PC-9 (cell line): Measurements from ENCODE around the gene RBM8A. TPM values are rescaled to one million over a fixed set of nuclear protein-coding genes. Genes with fewer than 3 reads are reported as not detected.

Experiments used
- BruUV-seq: library from RNA; stranded (reverse); fragments of 400-500 nt; replicated peaks from 2 replicates; lab custom pipeline; 2021; lab: Mats Ljungman, UMichigan
- CTCF ChIA-PET: fragments of 300-600 bp; sonication (Branson Sonifier 250); formaldehyde crosslinking; loops from one replicate; lab custom pipeline; 2022; ENCODE audit warnings: antibody characterized with exemption; lab: Charles Lee
- POLR2A ChIA-PET: fragments of 300-600 bp; sonication (Branson Sonifier 250); formaldehyde crosslinking; loops from one replicate; lab custom pipeline; 2022; ENCODE audit warnings: antibody characterized with exemption; ENCODE audit not compliant: unreplicated experiment; lab: Charles Lee
- DNase-seq, 2 experiments: peaks; one replicate each; pipeline versions ENCODE4 v3.0.0 to v3.0.0-alpha.2; 2015 to 2022; ENCODE audit warnings: mixed read lengths in 1 of 2
- H2AFZ ChIP-seq: fragments of 200-600 bp; sonication (generic); 2 replicates; pipeline ENCODE4 v1.8.1; 2017; ENCODE audit warnings: antibody characterized with exemption
- H3F3A ChIP-seq: fragments of 200-600 bp; sonication (generic); 2 replicates; pipeline ENCODE4 v1.8.1; 2017; ENCODE audit warnings: antibody characterized with exemption, mild to moderate bottlenecking, low read depth; ENCODE audit not compliant: insufficient read depth
- H3K27ac ChIP-seq: fragments of 200-600 bp; sonication (generic); 2 replicates; pipeline ENCODE4 v1.6.1; 2016; ENCODE audit warnings: mixed run types
- H3K27me3 ChIP-seq: fragments of 200-600 bp; sonication (generic); 2 replicates; pipeline ENCODE4 v1.6.1; 2016; ENCODE audit warnings: low read depth, mixed run types; ENCODE audit not compliant: insufficient read depth
- H3K36me3 ChIP-seq: fragments of 200-600 bp; sonication (generic); 2 replicates; pipeline ENCODE4 v1.6.1; 2016; ENCODE audit warnings: low read depth, mixed run types
- H3K4me1 ChIP-seq: fragments of 200-600 bp; sonication (generic); replicated peaks from 2 replicates; pipeline ENCODE4 v1.6.1; 2016; ENCODE audit warnings: mixed run types; ENCODE audit not compliant: insufficient read depth
- H3K4me2 ChIP-seq: fragments of 200-600 bp; sonication (generic); 2 replicates; pipeline ENCODE4 v1.6.1; 2017; ENCODE audit warnings: mixed run types
- H3K4me3 ChIP-seq: fragments of 200-600 bp; sonication (generic); 2 replicates; pipeline ENCODE4 v1.6.1; 2016; ENCODE audit warnings: mixed run types
- H3K79me2 ChIP-seq: fragments of 200-600 bp; sonication (generic); 2 replicates; pipeline ENCODE4 v1.6.1; 2017; ENCODE audit warnings: low read depth, mixed run types
- H3K9me2 ChIP-seq: fragments of 200-600 bp; sonication (generic); 2 replicates; pipeline ENCODE4 v1.8.1; 2017; ENCODE audit warnings: mild to moderate bottlenecking; ENCODE audit not compliant: insufficient read depth
- H3K9me3 ChIP-seq: fragments of 200-600 bp; sonication (generic); 2 replicates; pipeline ENCODE4 v1.8.1; 2016; ENCODE audit warnings: low read depth; ENCODE audit not compliant: insufficient read depth
- H4K20me1 ChIP-seq: fragments of 200-600 bp; sonication (generic); 2 replicates; pipeline ENCODE4 v1.8.1; 2017; ENCODE audit not compliant: insufficient read depth
- CTCF ChIP-seq: fragments of 200-600 bp; sonication (generic); conservative IDR thresholded peaks from 2 replicates; pipeline ENCODE4 v1.6.1; 2017; ENCODE audit warnings: mixed run types, antibody characterized with exemption, mild to moderate bottlenecking, moderate library complexity
- EZH2 ChIP-seq: fragments of 200-600 bp; sonication (generic); IDR thresholded peaks from 2 replicates; pipeline ENCODE4 v1.8.0; 2017; ENCODE audit warnings: antibody characterized with exemption, low read depth
- intact Hi-C: fragments of 100-400 bp; cut with micrococcal nuclease; formaldehyde crosslinking; loops from one replicate; pipeline ENCODE4 v1.10.0; 2022; ENCODE audit not compliant: unreplicated experiment
- total RNA-seq: library from RNA; stranded (reverse); gene quantifications from 2 replicates; pipeline ENCODE4 v1.2.3, GENCODE V29; 2021

RBM8A gene
- total RNA-seq, 1 experiment from 2014 or later, result 129 TPM

- H2AFZ ChIP-seq, result no peak overlapping the region
- ChIA-PET CTCF (no interaction called here), POLR2A (no interaction called here)
- no TSS peak for BruUV-seq
- H4K20me1 ChIP-seq, result no peaks in the 10 kb centered on the region
- H3K4me1 ChIP-seq, result peaks cover 27% of the 10 kb centered on the region
- intact Hi-C loops, result no loop called here
- DNase-seq, result no peak
- H3F3A ChIP-seq, result peaks cover 21% of the 10 kb centered on the region
- TF ChIP-seq EZH2 (no peak), CTCF (no peak)
- H3K27ac ChIP-seq, result no peak overlapping the region
- no peaks in the 10 kb centered on the region for H3K9me2 ChIP-seq
- no peak overlapping the region for H3K4me3 ChIP-seq
- no peak overlapping the region for H3K4me2 ChIP-seq
- H3K79me2 ChIP-seq, result no peaks in the 10 kb centered on the region
- no peaks in the 10 kb centered on the region for H3K36me3 ChIP-seq
- H3K9me3 ChIP-seq, result no peaks in the 10 kb centered on the region
- peaks cover 41% of the 10 kb centered on the region for H3K27me3 ChIP-seq
Measured at GRCh38 chr1:145959957-145960467, 32.7 kb upstream of the RBM8A start.

- H2AFZ ChIP-seq, result no peak overlapping the region
- H3K4me2 ChIP-seq, result no peak overlapping the region
- intact Hi-C loops, result no loop called here
- no peaks in the 10 kb centered on the region for H3K9me3 ChIP-seq
- no peak overlapping the region for H3K4me3 ChIP-seq
- H3K27ac ChIP-seq, result no peak overlapping the region
- DNase-seq, result no peak
- no peak for TF ChIP-seq EZH2
- TF ChIP-seq CTCF, result no peak
- ChIA-PET POLR2A (no interaction called here), CTCF (no interaction called here)
- peaks cover 21% of the 10 kb centered on the region for H3F3A ChIP-seq
- H4K20me1 ChIP-seq, result no peaks in the 10 kb centered on the region
- no peaks in the 10 kb centered on the region for H3K36me3 ChIP-seq
- no peaks in the 10 kb centered on the region for H3K9me2 ChIP-seq
- H3K4me1 ChIP-seq, result peaks cover 27% of the 10 kb centered on the region
- BruUV-seq, result no TSS peak
- H3K79me2 ChIP-seq, result no peaks in the 10 kb centered on the region
- H3K27me3 ChIP-seq, result peaks cover 48% of the 10 kb centered on the region
Measured at GRCh38 chr1:145959333-145959732, 32.0 kb upstream of the RBM8A start.

- H3K4me1 ChIP-seq, result peaks cover 23% of the 10 kb centered on the region
- no peaks in the 10 kb centered on the region for H3K9me3 ChIP-seq
- CTCF ChIA-PET, result interaction anchor here (0.9 kb wide), 1 partner anchor 31 kb away, joined by 3 read pairs; the partner anchor contains the start of gene RBM8A
- H3F3A ChIP-seq, result peaks cover 19% of the 10 kb centered on the region
- H4K20me1 ChIP-seq, result no peaks in the 10 kb centered on the region
- H3K27ac ChIP-seq, result no peak overlapping the region
- no peak overlapping the region for H3K4me3 ChIP-seq
- no peaks in the 10 kb centered on the region for H3K9me2 ChIP-seq
- POLR2A ChIA-PET, result no interaction called here
- no TSS peak for BruUV-seq
- peak overlapping the region; percentile 82; the same call in 1 of the 2 replicates for H3K4me2 ChIP-seq
- no peak overlapping the region for H2AFZ ChIP-seq
- intact Hi-C loops, result no loop called here
- peaks cover 52% of the 10 kb centered on the region for H3K27me3 ChIP-seq
- no peak for DNase-seq
- TF ChIP-seq EZH2 (no peak), CTCF (no peak)
- H3K36me3 ChIP-seq, result no peaks in the 10 kb centered on the region
- no peaks in the 10 kb centered on the region for H3K79me2 ChIP-seq
Measured at GRCh38 chr1:145958734-145959133, 31.4 kb upstream of the RBM8A start.
